Measurements from ENCODE around the gene CDH1.

DNA sequence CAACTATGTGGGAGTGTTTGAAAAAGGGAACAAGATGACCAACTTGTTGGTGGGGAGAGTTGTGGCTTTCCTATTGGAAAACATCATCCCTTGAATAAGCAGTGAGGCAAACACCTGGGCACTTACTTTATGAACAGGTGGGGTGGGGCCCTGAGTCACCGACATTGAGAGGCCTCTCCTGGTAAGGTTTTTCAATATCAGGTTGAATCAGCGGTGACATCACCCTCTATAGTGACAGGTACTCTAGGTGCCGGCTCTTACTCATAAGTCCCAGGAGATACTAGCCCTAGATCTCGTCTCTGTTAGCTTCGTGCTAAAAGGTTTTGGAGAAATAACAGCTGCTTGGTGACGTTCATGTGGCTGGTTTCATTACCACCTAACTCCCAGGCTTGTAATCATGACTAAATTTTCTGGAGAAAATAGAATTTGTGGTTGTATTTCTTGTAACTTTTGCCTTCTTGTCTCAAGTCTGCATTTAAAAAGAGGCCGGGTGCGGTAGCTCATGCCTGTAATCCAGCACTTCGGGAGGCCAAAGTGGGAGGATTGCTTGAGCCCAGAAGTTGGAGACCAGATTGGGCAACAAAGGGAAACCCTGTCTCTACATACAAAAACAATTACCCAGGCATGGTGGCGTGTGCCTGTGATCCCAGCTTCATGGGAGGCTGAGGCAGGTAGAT is 19.3 kb downstream of the CDH1 start:
- TF ChIP-seq, protein P1, sequence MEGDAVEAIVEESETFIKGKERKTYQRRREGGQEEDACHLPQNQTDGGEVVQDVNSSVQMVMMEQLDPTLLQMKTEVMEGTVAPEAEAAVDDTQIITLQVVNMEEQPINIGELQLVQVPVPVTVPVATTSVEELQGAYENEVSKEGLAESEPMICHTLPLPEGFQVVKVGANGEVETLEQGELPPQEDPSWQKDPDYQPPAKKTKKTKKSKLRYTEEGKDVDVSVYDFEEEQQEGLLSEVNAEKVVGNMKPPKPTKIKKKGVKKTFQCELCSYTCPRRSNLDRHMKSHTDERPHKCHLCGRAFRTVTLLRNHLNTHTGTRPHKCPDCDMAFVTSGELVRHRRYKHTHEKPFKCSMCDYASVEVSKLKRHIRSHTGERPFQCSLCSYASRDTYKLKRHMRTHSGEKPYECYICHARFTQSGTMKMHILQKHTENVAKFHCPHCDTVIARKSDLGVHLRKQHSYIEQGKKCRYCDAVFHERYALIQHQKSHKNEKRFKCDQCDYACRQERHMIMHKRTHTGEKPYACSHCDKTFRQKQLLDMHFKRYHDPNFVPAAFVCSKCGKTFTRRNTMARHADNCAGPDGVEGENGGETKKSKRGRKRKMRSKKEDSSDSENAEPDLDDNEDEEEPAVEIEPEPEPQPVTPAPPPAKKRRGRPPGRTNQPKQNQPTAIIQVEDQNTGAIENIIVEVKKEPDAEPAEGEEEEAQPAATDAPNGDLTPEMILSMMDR (IDR thresholded peaks at IDR 0.05 in 8 of 11, conservative IDR thresholded peaks at IDR 0.05 in 3 of 11) = no peak
- TF ChIP-seq POLR2AphosphoS5 (IDR thresholded peaks at IDR 0.05) = no peak

Data from spleen (tissue), 7 donors.